ENCODE measurements around the gene A1BG.

DNA sequence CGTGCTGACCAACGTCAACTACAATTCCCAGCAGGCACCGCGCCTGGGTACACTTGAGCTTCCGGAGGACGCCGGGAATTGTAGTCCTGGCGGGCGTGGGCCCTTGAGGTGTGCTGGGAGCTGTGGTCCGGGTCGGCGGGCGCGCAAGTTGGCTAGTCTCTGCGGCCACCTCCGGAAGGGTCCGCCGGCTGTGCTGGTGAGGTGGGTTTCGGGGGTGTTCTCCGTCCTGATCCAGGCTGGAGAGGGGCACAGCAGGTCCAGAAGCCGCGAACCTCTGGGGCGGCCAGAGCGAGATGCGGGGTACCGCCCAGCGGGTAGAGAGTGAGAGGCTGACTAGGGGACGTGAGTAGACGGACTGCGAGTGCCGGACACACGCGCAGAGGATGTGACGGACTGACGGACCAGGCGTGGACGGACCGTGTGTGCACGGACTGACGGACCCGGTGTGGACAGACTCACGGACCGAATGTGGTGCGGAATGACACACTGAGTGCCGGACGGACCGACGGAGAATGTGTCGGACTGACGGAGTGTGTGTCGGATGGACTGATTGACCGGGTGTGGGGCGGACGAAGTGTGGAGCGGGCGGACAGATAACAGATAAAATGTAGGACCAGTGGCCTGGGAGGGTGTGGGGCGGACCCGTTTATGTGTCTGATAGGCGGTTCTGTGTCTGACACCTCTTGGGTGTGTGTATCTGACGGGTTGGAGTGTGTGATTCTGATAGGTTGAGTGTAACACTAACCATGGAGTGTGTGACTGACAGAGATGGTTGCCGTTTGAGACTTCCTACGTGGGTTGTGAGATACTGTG is 26.2 kb downstream of the A1BG start, which contains the start of gene ZSCAN22:
- TF ChIP-seq, protein P1, sequence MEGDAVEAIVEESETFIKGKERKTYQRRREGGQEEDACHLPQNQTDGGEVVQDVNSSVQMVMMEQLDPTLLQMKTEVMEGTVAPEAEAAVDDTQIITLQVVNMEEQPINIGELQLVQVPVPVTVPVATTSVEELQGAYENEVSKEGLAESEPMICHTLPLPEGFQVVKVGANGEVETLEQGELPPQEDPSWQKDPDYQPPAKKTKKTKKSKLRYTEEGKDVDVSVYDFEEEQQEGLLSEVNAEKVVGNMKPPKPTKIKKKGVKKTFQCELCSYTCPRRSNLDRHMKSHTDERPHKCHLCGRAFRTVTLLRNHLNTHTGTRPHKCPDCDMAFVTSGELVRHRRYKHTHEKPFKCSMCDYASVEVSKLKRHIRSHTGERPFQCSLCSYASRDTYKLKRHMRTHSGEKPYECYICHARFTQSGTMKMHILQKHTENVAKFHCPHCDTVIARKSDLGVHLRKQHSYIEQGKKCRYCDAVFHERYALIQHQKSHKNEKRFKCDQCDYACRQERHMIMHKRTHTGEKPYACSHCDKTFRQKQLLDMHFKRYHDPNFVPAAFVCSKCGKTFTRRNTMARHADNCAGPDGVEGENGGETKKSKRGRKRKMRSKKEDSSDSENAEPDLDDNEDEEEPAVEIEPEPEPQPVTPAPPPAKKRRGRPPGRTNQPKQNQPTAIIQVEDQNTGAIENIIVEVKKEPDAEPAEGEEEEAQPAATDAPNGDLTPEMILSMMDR (conservative IDR thresholded peaks at IDR 0.05; ENCODE audit: low read length): no peak
- TF ChIP-seq EZH2phosphoT487 (IDR thresholded peaks at IDR 0.05; ENCODE audit: borderline replicate concordance, low read depth, low read length): no peak

Data from OCI-LY7 (cell line).